CD4-positive, alpha-beta memory T cell (primary cell): ENCODE data around the gene PNMA1. TPM values are rescaled to one million over a fixed set of nuclear protein-coding genes. Genes with fewer than 3 reads are reported as not detected.
A peak's percentile ranks its signal among the peaks of the same experiment; 100 is the strongest.

ENCODE experiments used
- CTCF ChIA-PET: fragments of 350-600 bp; sonication (Branson Sonifier 250); formaldehyde crosslinking; loops from one replicate; lab custom pipeline; 2021; ENCODE audit warnings: inconsistent platforms; ENCODE audit not compliant: partially characterized antibody; lab: Charles Lee
- POLR2A ChIA-PET: fragments of 350-600 bp; sonication (Branson Sonifier 250); formaldehyde crosslinking; loops from one replicate; lab custom pipeline; 2021; ENCODE audit not compliant: partially characterized antibody; lab: Charles Lee
- DNase-seq, 5 donors: peaks; one replicate each; pipeline versions ENCODE4 v3.0.0 to v3.0.0-alpha.2; 2020 to 2022; ENCODE audit warnings: mixed read lengths in 1 of 5
- H3K27ac ChIP-seq: one replicate; pipeline ENCODE4 v1.7.0; 2013; ENCODE audit warnings: low read depth, low read length
- H3K27me3 ChIP-seq: 2 replicates; pipeline ENCODE4 v1.7.0; 2013; ENCODE audit warnings: mild to moderate bottlenecking, low read length, moderate library complexity; ENCODE audit not compliant: insufficient read depth
- H3K36me3 ChIP-seq: 2 replicates; pipeline ENCODE4 v1.7.0; 2013; ENCODE audit warnings: mild to moderate bottlenecking, low read length, moderate library complexity; ENCODE audit not compliant: insufficient read depth
- H3K4me1 ChIP-seq: 2 replicates; pipeline ENCODE4 v1.7.0; 2013; ENCODE audit warnings: mild to moderate bottlenecking, low read length, moderate library complexity; ENCODE audit not compliant: insufficient read depth
- H3K4me3 ChIP-seq, 2 donors: one replicate each; pipeline ENCODE4 v1.7.0; 2013; ENCODE audit warnings: low read length in 2 of 2, mild to moderate bottlenecking in 1 of 2
- H3K9me3 ChIP-seq, 2 donors: one replicate each; pipeline ENCODE4 v1.7.0; 2013; ENCODE audit warnings: low read length in 2 of 2, control low read depth in 1 of 2; ENCODE audit not compliant: control insufficient read depth in 1 of 2
- H3K27ac Mint-ChIP-seq, 7 donors: one replicate each; pipeline ENCODE4 v1.8.0; 2020 to 2021; ENCODE audit warnings: mixed read lengths in 7 of 7, mild to moderate bottlenecking in 6 of 7, inconsistent platforms in 3 of 7, moderate library complexity in 3 of 7
- H3K27me3 Mint-ChIP-seq, 2 donors: one replicate each; pipeline ENCODE4 v1.8.0; 2020 to 2021; ENCODE audit warnings: mixed read lengths in 2 of 2
- H3K36me3 Mint-ChIP-seq, 2 donors: one replicate each; pipeline ENCODE4 v1.8.0; 2020 to 2021; ENCODE audit warnings: mixed read lengths in 2 of 2, inconsistent platforms in 1 of 2, mild to moderate bottlenecking in 1 of 2
- H3K4me1 Mint-ChIP-seq, 4 donors: one replicate each; pipeline ENCODE4 v1.8.0; 2020 to 2021; ENCODE audit warnings: mixed read lengths in 4 of 4, mild to moderate bottlenecking in 1 of 4
- H3K4me3 Mint-ChIP-seq, 8 donors: one replicate each; pipeline ENCODE4 v1.8.0; 2020 to 2021; ENCODE audit warnings: mixed read lengths in 8 of 8, mild to moderate bottlenecking in 7 of 8, moderate library complexity in 6 of 8, inconsistent platforms in 3 of 8
- H3K9me3 Mint-ChIP-seq, 8 donors: one replicate each; pipeline ENCODE4 v1.8.0; 2020 to 2021; ENCODE audit warnings: mixed read lengths in 8 of 8, mild to moderate bottlenecking in 5 of 8, inconsistent platforms in 3 of 8, moderate library complexity in 1 of 8
- intact Hi-C: fragments of 100-400 bp; cut with micrococcal nuclease; formaldehyde crosslinking; loops from one replicate; pipeline ENCODE4 v1.15.1; 2023
- polyA plus RNA-seq, 2 donors: library from polyadenylated mRNA; unstranded; fragments of 300-500 nt; fragmentation: Illumina TruSeq; gene quantifications; one replicate each; pipeline ENCODE4 v1.2.3, GENCODE V29; 2021
- total RNA-seq, 2 experiments: library from RNA; stranded (reverse); gene quantifications; one replicate each; pipeline ENCODE4 v1.2.3, GENCODE V29; 2021

The PNMA1 gene
- total and polyA plus RNA-seq, 4 experiments from 2014 or later: 47.8 to 59.3 (median 54.8) TPM

GRCh38 chr14:73755434-73756014, 41.3 kb upstream of the PNMA1 start:
- no peak for DNase-seq

DNA sequence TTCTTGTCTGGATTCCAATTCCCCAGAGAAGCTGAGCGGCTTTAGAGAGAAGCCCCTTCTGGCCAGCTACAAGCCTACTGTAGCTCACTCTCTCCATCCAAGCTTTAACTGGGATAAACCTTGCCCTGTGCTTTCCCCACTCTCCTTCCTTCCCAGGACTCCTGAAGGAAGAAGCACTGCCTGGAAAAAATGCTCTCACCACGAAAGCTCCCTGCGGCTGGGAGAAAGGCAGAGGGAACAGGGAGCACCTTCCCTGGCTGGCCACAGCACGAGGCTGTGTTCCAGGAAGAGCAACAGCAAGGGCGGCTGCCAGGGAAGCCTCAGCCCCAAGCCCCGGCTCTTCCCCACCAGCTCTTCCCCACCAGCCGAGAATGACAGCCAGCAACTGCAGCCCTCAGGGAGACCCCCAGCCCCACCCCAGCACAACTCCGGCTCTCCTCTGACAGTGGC, 40.8 kb upstream of the PNMA1 start:
- peaks cover 0 to 18% of the 10 kb centered on the region in 2 donors for H3K36me3 Mint-ChIP-seq
- H3K9me3 ChIP-seq: no peaks in the 10 kb centered on the region
- peak overlapping the region; percentile 82 to 94 (median 85) for H3K4me3 Mint-ChIP-seq

More at GRCh38 chr14:73755434-73756014, 41.3 kb upstream of the PNMA1 start:
- Histone ChIP-seq H3K4me1 (peaks cover 83% of the 10 kb centered on the region), H3K9me3 (no peaks in the 10 kb centered on the region), H3K36me3 (no peaks in the 10 kb centered on the region), H3K27ac (peak overlapping the region; percentile 98), H3K27me3 (no peaks in the 10 kb centered on the region), H3K4me3 (peak overlapping the region in 1 of 2 donors; percentile 53)
- ChIA-PET POLR2A (interaction anchor here (1.0 to 15.6 kb wide), 11 partner anchors 10 to 263 kb away, joined by 3 to 465 read pairs (median 5); partner anchors contain the start of genes BBOF1 and ENTPD5), CTCF (interaction anchor here (0.8 to 10.2 kb wide), 10 partner anchors 11 to 70 kb away, joined by 3 to 175 read pairs (median 17); no protein-coding TSS in a partner anchor)
- Mint-ChIP-seq H3K4me3 (peak overlapping the region; percentile 82 to 94 (median 84)), H3K36me3 (peaks cover 0 to 19% of the 10 kb centered on the region in 2 donors), H3K27ac (peak overlapping the region; percentile 92 to 99 (median 98)), H3K9me3 (no peaks in the 10 kb centered on the region), H3K4me1 (peaks cover 67 to 91% (median 78%) of the 10 kb centered on the region in 4 donors), H3K27me3 (no peaks in the 10 kb centered on the region)
- intact Hi-C loops: no loop called here

DNA sequence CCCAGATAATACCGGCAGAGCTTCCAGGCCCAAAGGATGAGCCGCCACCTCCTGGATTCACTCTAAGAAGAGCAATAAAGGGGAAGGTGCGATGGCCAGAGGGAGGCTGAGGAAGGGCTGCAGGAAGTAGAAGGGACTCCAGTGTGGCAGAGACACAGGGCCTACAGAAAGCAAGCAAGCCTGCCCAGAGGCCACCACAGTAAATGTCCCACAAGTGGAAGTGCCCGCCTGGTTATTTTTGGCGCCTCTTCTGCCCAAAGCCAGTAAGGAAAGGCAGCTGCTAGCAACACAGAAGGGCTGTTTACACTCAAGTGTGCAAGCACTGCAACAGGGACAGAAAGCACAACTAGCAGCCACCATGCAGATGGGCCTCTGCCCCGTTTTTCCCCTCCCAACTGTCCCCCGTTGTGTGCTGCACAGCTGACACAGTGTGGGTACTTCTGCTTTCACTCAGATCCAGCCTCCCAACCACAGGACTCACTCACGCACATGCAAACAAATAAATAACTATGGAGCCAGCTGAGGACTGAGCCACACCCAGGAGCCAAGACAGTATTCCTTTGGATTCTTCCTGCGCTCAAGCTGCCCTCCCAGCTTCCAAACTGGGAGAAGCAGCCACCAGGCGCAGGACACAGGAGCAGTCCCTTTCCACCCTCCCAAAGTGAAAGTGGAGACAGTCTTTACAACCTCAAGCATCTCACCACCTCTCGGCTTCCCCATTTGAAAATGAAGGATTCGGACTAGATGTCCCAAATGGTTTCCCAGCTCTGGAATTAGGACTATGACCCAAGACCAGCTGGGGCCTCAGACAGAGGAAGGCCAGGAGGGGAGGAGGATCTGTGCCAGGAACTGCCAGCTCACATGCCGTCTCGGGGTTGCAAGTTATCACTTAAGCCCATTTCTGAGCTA, 40.0 kb upstream of the PNMA1 start:
- peak in 2 of 5 donors; percentile 35 to 69 for DNase-seq
- Histone ChIP-seq H3K4me1 (peaks cover 93% of the 10 kb centered on the region), H3K27me3 (no peaks in the 10 kb centered on the region), H3K9me3 (no peaks in the 10 kb centered on the region), H3K36me3 (no peaks in the 10 kb centered on the region), H3K4me3 (peak overlapping the region; percentile 43 to 53), H3K27ac (peak overlapping the region; percentile 98)
- intact Hi-C loops: loop anchor here (1.0 kb wide), 1 partner anchor 13 kb away; no protein-coding TSS in a partner anchor
- no peaks in the 10 kb centered on the region for H3K27me3 Mint-ChIP-seq
- H3K9me3 Mint-ChIP-seq: no peaks in the 10 kb centered on the region
- H3K27ac Mint-ChIP-seq: peak overlapping the region; percentile 92 to 99 (median 98)
- H3K4me3 Mint-ChIP-seq: peak overlapping the region; percentile 82 to 94 (median 85)
- POLR2A ChIA-PET: interaction anchor here (0.6 to 15.6 kb wide), 16 partner anchors 8 to 265 kb away, joined by 3 to 465 read pairs (median 4); partner anchors contain the start of genes BBOF1, COQ6, ENTPD5 and FAM161B
- H3K36me3 Mint-ChIP-seq: peaks cover 0 to 18% of the 10 kb centered on the region in 2 donors
- H3K4me1 Mint-ChIP-seq: peaks cover 75 to 97% (median 86%) of the 10 kb centered on the region in 4 donors
- CTCF ChIA-PET: interaction anchor here (0.6 to 10.2 kb wide), 12 partner anchors 11 to 1469 kb away, joined by 3 to 175 read pairs (median 12); no protein-coding TSS in a partner anchor

More for the DNA sequence above, 40.8 kb upstream of the PNMA1 start:
- Mint-ChIP-seq H3K27me3 (no peaks in the 10 kb centered on the region), H3K9me3 (no peaks in the 10 kb centered on the region), H3K4me1 (peaks cover 68 to 91% (median 80%) of the 10 kb centered on the region in 4 donors), H3K27ac (peak overlapping the region; percentile 92 to 99 (median 98))
- Histone ChIP-seq H3K27ac (peak overlapping the region; percentile 98), H3K27me3 (no peaks in the 10 kb centered on the region), H3K4me3 (peak overlapping the region; percentile 43 to 53), H3K4me1 (peaks cover 86% of the 10 kb centered on the region), H3K36me3 (no peaks in the 10 kb centered on the region)
- DNase-seq: no peak
- ChIA-PET CTCF (interaction anchor here (0.8 to 10.2 kb wide), 11 partner anchors 12 to 71 kb away, joined by 3 to 175 read pairs (median 15); no protein-coding TSS in a partner anchor), POLR2A (interaction anchor here (1.0 to 15.6 kb wide), 10 partner anchors 11 to 264 kb away, joined by 3 to 465 read pairs (median 5); partner anchors contain the start of genes BBOF1 and ENTPD5)
- intact Hi-C loops: loop anchor here (1.0 kb wide), 1 partner anchor 14 kb away; no protein-coding TSS in a partner anchor

- Histone ChIP-seq H3K36me3 (no peaks in the 10 kb centered on the region), H3K27ac (peak overlapping the region; percentile 98), H3K27me3 (no peaks in the 10 kb centered on the region), H3K9me3 (no peaks in the 10 kb centered on the region), H3K4me1 (peaks cover 99% of the 10 kb centered on the region), H3K4me3 (peak overlapping the region in 1 of 2 donors; percentile 53)
- Mint-ChIP-seq H3K36me3 (peaks cover 0 to 14% of the 10 kb centered on the region in 2 donors), H3K4me3 (peak overlapping the region; percentile 82 to 94 (median 85)), H3K4me1 (peaks cover 82 to 100% (median 94%) of the 10 kb centered on the region in 4 donors), H3K27ac (peak overlapping the region; percentile 92 to 99 (median 98)), H3K27me3 (no peaks in the 10 kb centered on the region), H3K9me3 (no peaks in the 10 kb centered on the region)
- POLR2A ChIA-PET: interaction anchor here (0.6 to 15.6 kb wide), 11 partner anchors 9 to 197 kb away, joined by 3 to 465 read pairs (median 5); partner anchors contain the start of genes COQ6, FAM161B and PNMA1
- peak; percentile 43 to 78 (median 50) for DNase-seq
- intact Hi-C loops: no loop called here
- CTCF ChIA-PET: interaction anchor here (0.6 to 10.2 kb wide), 9 partner anchors 10 to 1469 kb away, joined by 3 to 175 read pairs (median 19); no protein-coding TSS in a partner anchor
Observed at GRCh38 chr14:73753124-73753886, 39.1 kb upstream of the PNMA1 start.

- H3K27ac ChIP-seq: peak overlapping the region; percentile 98
- H3K4me1 ChIP-seq: peaks cover 99% of the 10 kb centered on the region
- no peaks in the 10 kb centered on the region for H3K27me3 ChIP-seq
- Mint-ChIP-seq H3K9me3 (no peaks in the 10 kb centered on the region), H3K36me3 (peaks cover 0 to 6% of the 10 kb centered on the region in 2 donors), H3K4me1 (peaks cover 79 to 100% (median 94%) of the 10 kb centered on the region in 4 donors), H3K27ac (peak overlapping the region; percentile 92 to 99 (median 98)), H3K4me3 (peak overlapping the region; percentile 67 to 94 (median 80)), H3K27me3 (no peaks in the 10 kb centered on the region)
- no peaks in the 10 kb centered on the region for H3K9me3 ChIP-seq
- ChIA-PET CTCF (interaction anchor here (0.7 to 10.2 kb wide), 8 partner anchors 9 to 283 kb away, joined by 3 to 175 read pairs (median 13); no protein-coding TSS in a partner anchor), POLR2A (interaction anchor here (1.0 to 15.6 kb wide), 10 partner anchors 7 to 45 kb away, joined by 3 to 465 read pairs (median 8); a partner anchor contains a TSS)
- peak; percentile 50 to 72 (median 55) for DNase-seq
- no peaks in the 10 kb centered on the region for H3K36me3 ChIP-seq
- intact Hi-C loops: no loop called here
- peak overlapping the region in 1 of 2 donors; percentile 53 for H3K4me3 ChIP-seq
Observed at GRCh38 chr14:73752297-73752992, 38.3 kb upstream of the PNMA1 start.
